GM19328 (cell line): ENCODE results near the gene SYNGR1.

ENCODE experiments used
- ATAC-seq: cut with Tn5 transposase; IDR thresholded peaks from one replicate; pipeline ENCODE4 v1.9.1; 2021; ENCODE audit warnings: mild to moderate bottlenecking, moderate library complexity; ENCODE audit not compliant: unreplicated experiment

Gene SYNGR1

GRCh38 chr22:39428597-39429071 lies 78.8 kb downstream of the SYNGR1 start:
- ATAC-seq = no peak

DNA sequence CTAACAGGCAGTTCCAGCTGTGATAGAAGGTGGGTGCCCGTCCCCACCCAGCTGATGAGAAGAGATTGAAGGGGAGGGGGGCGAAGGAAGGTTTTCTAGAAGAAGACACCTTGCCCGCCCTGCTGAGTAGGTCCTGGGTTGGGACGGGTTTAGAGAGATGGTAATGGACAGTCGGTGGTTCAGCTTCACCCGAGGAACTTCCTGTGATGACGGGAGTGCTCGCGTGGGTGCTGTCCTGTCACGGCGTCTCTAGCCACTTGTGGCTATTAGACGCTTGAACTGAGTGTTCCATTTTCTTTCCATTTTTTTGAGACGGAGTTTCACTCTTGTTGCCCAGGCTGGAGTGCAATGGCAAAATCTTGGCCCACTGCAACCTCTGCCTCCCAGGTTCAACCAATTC lies 79.4 kb downstream of the SYNGR1 start:
- ATAC-seq = no peak

- ATAC-seq = no peak
Measured at GRCh38 chr22:39429916-39430575, 80.3 kb downstream of the SYNGR1 start.

- no peak for ATAC-seq
Measured at GRCh38 chr22:39430576-39431150, 80.9 kb downstream of the SYNGR1 start.

GRCh38 chr22:39431216-39431801 lies 81.5 kb downstream of the SYNGR1 start:
- no peak for ATAC-seq

- ATAC-seq = no peak
Measured at GRCh38 chr22:39431821-39432251, 82.0 kb downstream of the SYNGR1 start.

- ATAC-seq = no peak
Measured at GRCh38 chr22:39432361-39432811, 82.6 kb downstream of the SYNGR1 start.

DNA sequence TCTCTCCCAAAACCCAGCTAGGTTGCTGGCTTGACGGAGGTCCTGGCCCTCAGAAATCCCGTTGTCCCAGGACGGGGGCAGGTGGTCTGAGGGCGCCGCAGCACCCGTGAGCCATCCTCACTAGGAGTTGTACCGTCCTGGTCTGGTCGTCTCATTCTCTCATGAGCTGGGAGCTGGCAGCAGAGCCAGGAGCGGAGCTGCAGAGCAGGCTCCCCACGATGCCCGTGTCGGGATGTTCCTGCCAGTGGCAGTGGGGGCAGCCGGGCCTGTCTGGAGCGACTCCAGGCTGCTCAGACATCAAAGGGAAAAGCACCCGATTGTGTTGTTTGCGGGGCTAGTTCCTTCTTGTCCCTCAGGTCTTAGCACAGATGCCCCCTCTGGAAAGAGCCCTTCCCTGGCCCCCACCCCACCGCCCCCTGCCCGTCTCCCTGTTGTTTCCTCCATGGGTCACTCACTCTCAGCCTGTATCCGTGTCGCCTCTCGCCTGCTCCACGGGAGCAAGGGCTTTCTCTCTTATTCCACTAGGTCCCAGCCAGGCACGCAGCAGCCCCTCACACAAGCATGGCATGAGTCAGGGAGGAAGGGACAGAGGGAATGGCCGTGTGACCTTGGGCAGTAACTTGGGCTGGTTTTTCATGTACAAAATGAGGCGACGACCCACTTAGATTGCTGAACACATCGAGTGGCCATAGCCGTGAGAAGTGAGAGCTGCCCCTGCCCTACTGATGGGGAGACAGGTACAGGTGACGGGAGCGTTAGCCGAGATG lies 83.9 kb downstream of the SYNGR1 start:
- ATAC-seq = no peak

GRCh38 chr22:39434243-39434653 lies 84.5 kb downstream of the SYNGR1 start:
- ATAC-seq = no peak

DNA sequence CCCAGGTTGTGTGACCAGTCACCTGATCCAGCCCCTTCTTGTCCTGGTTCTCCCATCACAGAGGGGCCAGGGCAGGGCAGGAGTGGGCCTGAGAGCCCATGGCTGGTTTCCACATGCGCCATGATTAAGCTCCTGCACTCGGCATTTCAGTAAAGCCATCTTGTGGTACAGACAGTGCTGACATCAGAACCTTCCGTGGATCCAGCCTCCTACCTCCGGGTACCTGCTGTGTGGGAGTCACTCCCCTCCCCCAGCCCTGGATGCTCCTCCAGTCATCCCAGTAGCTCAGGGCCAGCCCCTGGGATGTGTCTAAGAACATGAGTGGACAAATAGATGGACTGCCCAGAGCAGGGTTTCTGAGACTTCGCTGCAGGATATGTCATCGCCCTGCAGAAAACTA lies 84.9 kb downstream of the SYNGR1 start:
- no peak for ATAC-seq
